GM23338 (cell line): ENCODE data around the gene FKBP8.

ENCODE experiments used
- CREB1 ChIP-seq: fragments of 250-450 bp; sonication (Bioruptor Pico); IDR thresholded peaks from 2 replicates; pipeline ENCODE4 v1.5.0; 2020; ENCODE audit warnings: low read depth, mild to moderate bottlenecking, moderate library complexity
- CTCF ChIP-seq, 2 experiments: fragments of 200-600 bp in 1 of 2; sonication (generic) in 1 of 2; conservative IDR thresholded peaks; 2 replicates each; pipeline versions ENCODE4 v1.5.1 to v1.6.1; 2016 to 2017; ENCODE audit warnings: antibody characterized with exemption in 2 of 2, low read depth in 2 of 2, mild to moderate bottlenecking in 2 of 2, moderate library complexity in 1 of 2
- EZH2 ChIP-seq: fragments of 200-600 bp; sonication (generic); IDR thresholded peaks from one replicate; pipeline ENCODE4 v1.8.0; 2017; ENCODE audit warnings: antibody characterized with exemption, mild to moderate bottlenecking, low read depth; ENCODE audit not compliant: unreplicated experiment
- EZH2phosphoT487 ChIP-seq: fragments of 200-600 bp; sonication (generic); IDR thresholded peaks from one replicate; pipeline ENCODE4 v1.8.1; 2018; ENCODE audit warnings: antibody characterized with exemption; ENCODE audit not compliant: unreplicated experiment
- POLR2AphosphoS5 ChIP-seq: IDR thresholded peaks from 2 replicates; pipeline ENCODE4 v1.6.1; 2016; ENCODE audit warnings: antibody characterized with exemption, low read depth
- REST ChIP-seq: IDR thresholded peaks from one replicate; pipeline ENCODE4 v1.6.1; 2018; ENCODE audit warnings: antibody characterized with exemption; ENCODE audit not compliant: unreplicated experiment
- ZNF114 ChIP-seq: fragments of 250-450 bp; sonication (Bioruptor Pico); IDR thresholded peaks from 2 replicates; pipeline ENCODE4 v1.5.0; 2020; ENCODE audit warnings: mild to moderate bottlenecking, moderate library complexity
- ZNF331 ChIP-seq: fragments of 250-450 bp; sonication (Bioruptor Pico); IDR thresholded peaks from 2 replicates; pipeline ENCODE4 v1.5.0; 2020; ENCODE audit warnings: low read depth, mild to moderate bottlenecking, moderate library complexity

- TF ChIP-seq CREB1 (CRISPR knock-in tag): no peak
- TF ChIP-seq CTCF (conservative IDR thresholded peaks at IDR 0.05; ENCODE audit: low read depth in 2 of 2): no peak
- TF ChIP-seq POLR2AphosphoS5: no peak
- TF ChIP-seq EZH2: no peak
- TF ChIP-seq ZNF331 (CRISPR knock-in tag): no peak
- no peak for TF ChIP-seq EZH2phosphoT487
- TF ChIP-seq ZNF114 (CRISPR knock-in tag): no peak
- no peak for TF ChIP-seq REST
These were observed 39.9 kb downstream of the FKBP8 start for GRCh38 chr19:18503337-18503970.
